Adipose tissue (tissue), 3 donors: ENCODE measurements around the gene CMSS1. TPM values are rescaled to one million over a fixed set of nuclear protein-coding genes. Genes with fewer than 3 reads are reported as not detected.
"Not testable (repeated sequence)": the region's sequence is repeated elsewhere in the genome, so short reads cannot be mapped to it uniquely, and the experiment has no call there.

ENCODE experiments used
- H3K27ac ChIP-seq: one replicate; pipeline ENCODE4 v1.5.1; 2013; ENCODE audit warnings: low read depth, low read length
- WGBS, 3 donors: extraction: QIAGEN DNeasy Blood & Tissue Kit; methylation state at CpG; one replicate each; pipeline ENCODE4 v1.1.7; 2013; 5-methylcytosine and 5-hydroxymethylcytosine counted together
- polyA plus RNA-seq, 3 donors: library from polyadenylated mRNA; stranded (reverse); fragments of 200-250 nt; gene quantifications; one replicate each; pipeline ENCODE4 v1.2.3, GENCODE V29; 2013
- donor health status: healthy with polysubstance abuse.
- donor health status: Bipolar disorder and iron deficiency.
- donor health status: healthy.

Gene CMSS1
- polyA plus RNA-seq, 3 donors: 19.7 to 30.5 (median 27.6) TPM

DNA sequence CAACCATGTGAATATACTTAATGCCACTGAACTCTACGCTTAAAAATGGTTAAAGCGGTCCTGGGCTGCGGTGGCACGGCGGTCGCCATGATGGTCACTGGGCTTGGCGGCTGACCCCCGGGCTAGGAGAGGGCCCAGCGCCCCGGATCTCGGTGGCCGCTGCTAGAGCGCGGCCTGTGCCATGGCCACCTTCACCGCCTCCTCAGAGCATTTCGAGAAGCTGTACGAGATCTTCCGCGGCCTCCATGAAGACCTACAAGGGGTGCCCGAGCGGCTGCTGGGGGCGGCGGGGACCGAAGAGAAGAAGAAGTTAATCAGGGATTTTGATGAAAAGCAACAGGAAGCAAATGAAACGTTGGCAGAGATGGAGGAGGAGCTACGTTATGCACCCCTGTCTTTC, 407.5 kb downstream of the CMSS1 start:
- 92 to 94% (median 94%) methylated on average over 26 of the region's 26 CpGs for WGBS, 3 donors
- no peak overlapping the region for H3K27ac ChIP-seq

- no peak overlapping the region for H3K27ac ChIP-seq
- 88 to 93% (median 90%) methylated on average over 8 of the region's 8 CpGs for WGBS, 3 donors
These were observed 408.2 kb downstream of the CMSS1 start for GRCh38 chr3:100225883-100226282.

DNA sequence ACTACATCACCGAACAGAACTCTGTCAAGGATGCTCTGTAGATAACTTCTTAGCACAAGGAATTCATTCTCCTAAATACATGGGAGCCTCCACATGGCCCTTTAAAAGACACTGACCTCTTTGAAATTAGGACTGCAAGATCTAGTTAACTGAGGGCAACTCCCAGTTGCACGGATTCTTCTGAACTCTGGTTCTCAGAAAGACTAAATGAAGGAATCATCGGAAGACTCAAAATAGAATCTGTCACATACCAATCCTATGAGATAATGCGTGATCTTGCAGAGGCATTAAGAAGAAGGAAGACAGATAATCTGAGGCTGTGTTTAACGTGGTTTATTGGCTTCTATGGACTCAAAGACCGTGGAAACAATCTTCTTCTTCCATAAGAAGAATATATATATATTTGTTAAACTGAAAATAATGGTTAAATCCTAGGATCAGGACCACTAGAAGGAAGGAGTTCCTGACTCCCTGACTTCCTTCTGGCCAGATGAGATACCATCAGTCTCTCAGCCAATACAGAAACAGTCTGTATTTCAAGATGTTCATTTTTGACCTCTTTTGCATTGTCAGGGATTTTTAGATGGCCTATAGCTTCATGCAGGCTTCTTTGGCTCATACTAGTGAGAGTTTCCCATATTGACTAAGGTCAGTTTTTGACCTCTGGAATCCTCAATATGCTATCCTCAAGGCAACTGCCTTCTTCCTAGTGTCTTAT, 409.2 kb downstream of the CMSS1 start:
- 60 to 69% (median 65%) methylated on average over 6 of the region's 6 CpGs for WGBS, 3 donors
- H3K27ac ChIP-seq: no peak overlapping the region

- 63 to 90% (median 75%) methylated on average over 2 of the region's 2 CpGs for WGBS, 3 donors
- no peak overlapping the region for H3K27ac ChIP-seq
These were observed 409.9 kb downstream of the CMSS1 start for GRCh38 chr3:100227511-100227921.

DNA sequence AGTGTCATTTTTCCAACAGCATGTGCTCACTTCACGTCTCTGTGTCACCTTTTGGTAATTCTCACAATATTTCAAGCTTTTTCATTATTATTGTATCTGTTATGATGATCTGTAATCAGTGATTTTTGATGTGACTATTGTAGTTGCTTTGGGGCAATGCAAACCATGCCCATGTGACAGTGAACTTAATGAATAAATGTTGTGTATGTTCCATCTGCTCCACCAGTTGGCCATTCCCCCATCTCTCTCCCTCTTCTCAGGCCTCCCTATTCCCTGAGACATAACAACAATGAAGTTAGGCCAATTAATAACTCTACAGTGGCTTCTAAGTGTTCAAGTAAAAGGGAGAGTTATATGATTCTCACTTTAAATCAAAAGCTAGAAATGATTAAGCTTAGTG, 410.6 kb downstream of the CMSS1 start:
- WGBS, 3 donors: 77 to 95% (median 91%) methylated on average over 1 of the region's 1 CpG
- no peak overlapping the region for H3K27ac ChIP-seq

GRCh38 chr3:100229188-100229587, 411.5 kb downstream of the CMSS1 start:
- WGBS, 3 donors: 80 to 85% (median 83%) methylated on average over 3 of the region's 3 CpGs

GRCh38 chr3:100230710-100231109, 413.0 kb downstream of the CMSS1 start:
- WGBS, 3 donors: 94 to 99% (median 98%) methylated on average over 3 of the region's 3 CpGs

More at GRCh38 chr3:100229188-100229587, 411.5 kb downstream of the CMSS1 start:
- H3K27ac ChIP-seq: not testable (repeated sequence)

More at GRCh38 chr3:100230710-100231109, 413.0 kb downstream of the CMSS1 start:
- H3K27ac ChIP-seq: no peak overlapping the region

Other genes starting within 250 kb of the CMSS1 start
- 10 to 100 TPM in 2 of 3 donors, under 1 TPM in 1; 0.60 to 12.7 (median 11.7) TPM for gene COL8A1, start 179.3 kb upstream of the CMSS1 start, polyA plus RNA-seq